Measurements from ENCODE around the gene EMP3.
"Not testable (repeated sequence)": the region's sequence is repeated elsewhere in the genome, so short reads cannot be mapped to it uniquely, and the experiment has no call there.

Gene EMP3

GRCh38 chr19:48325265-48325910 is at the start of gene EMP3:
Gene EMP3, plus strand, starts transcription at chr19:48325552. Its CDS starts 1,293 bp downstream, at chr19:48326845.
- peak; percentile 89 for DNase-seq (ENCODE audit: low spot score)

GRCh38 chr19:48279747-48280146 is 45.6 kb upstream of the EMP3 start:
- no peak for DNase-seq (ENCODE audit: low spot score)

GRCh38 chr19:48283908-48284307 is 41.4 kb upstream of the EMP3 start:
- no peak for DNase-seq (ENCODE audit: low spot score)

GRCh38 chr19:48284896-48285295 is 40.5 kb upstream of the EMP3 start:
- DNase-seq (ENCODE audit: low spot score) = no peak

- DNase-seq (ENCODE audit: low spot score) = no peak
Measured at GRCh38 chr19:48287748-48288147, 37.6 kb upstream of the EMP3 start.

- DNase-seq (ENCODE audit: low spot score) = no peak
Measured at GRCh38 chr19:48290401-48290770, 35.0 kb upstream of the EMP3 start.

- peak; percentile 48 for DNase-seq (ENCODE audit: low spot score)
Measured at GRCh38 chr19:48290771-48291488, 34.4 kb upstream of the EMP3 start.

- not testable (repeated sequence) for DNase-seq (ENCODE audit: low spot score)
Measured at GRCh38 chr19:48291489-48291815, 33.9 kb upstream of the EMP3 start.

- DNase-seq (ENCODE audit: low spot score) = no peak
Measured at GRCh38 chr19:48292798-48293197, 32.6 kb upstream of the EMP3 start.

GRCh38 chr19:48295458-48295857 is 29.9 kb upstream of the EMP3 start:
- DNase-seq (ENCODE audit: low spot score) = no peak

GRCh38 chr19:48296963-48297734 is 28.2 kb upstream of the EMP3 start:
- no peak for DNase-seq (ENCODE audit: low spot score)

- DNase-seq (ENCODE audit: low spot score) = no peak
Measured at GRCh38 chr19:48297975-48298374, 27.4 kb upstream of the EMP3 start.

- DNase-seq (ENCODE audit: low spot score) = no peak
Measured at GRCh38 chr19:48301886-48302599, 23.3 kb upstream of the EMP3 start.

GRCh38 chr19:48302600-48302959 is 22.8 kb upstream of the EMP3 start:
- DNase-seq (ENCODE audit: low spot score) = no peak

GRCh38 chr19:48303367-48303766 is 22.0 kb upstream of the EMP3 start:
- no peak for DNase-seq (ENCODE audit: low spot score)

GRCh38 chr19:48303866-48304265 is 21.5 kb upstream of the EMP3 start:
- DNase-seq (ENCODE audit: low spot score) = no peak

GRCh38 chr19:48308631-48309586 is 16.4 kb upstream of the EMP3 start:
- DNase-seq (ENCODE audit: low spot score) = no peak

GRCh38 chr19:48309731-48310130 is 15.6 kb upstream of the EMP3 start:
- not testable (repeated sequence) for DNase-seq (ENCODE audit: low spot score)

- DNase-seq (ENCODE audit: low spot score) = no peak
Measured at GRCh38 chr19:48310227-48310626, 15.1 kb upstream of the EMP3 start.

GRCh38 chr19:48311384-48311783 is 14.0 kb upstream of the EMP3 start:
- no peak for DNase-seq (ENCODE audit: low spot score)

- DNase-seq (ENCODE audit: low spot score) = no peak
Measured at GRCh38 chr19:48315712-48316111, 9.6 kb upstream of the EMP3 start.

GRCh38 chr19:48317708-48317960 is 7.7 kb upstream of the EMP3 start:
- not testable (repeated sequence) for DNase-seq (ENCODE audit: low spot score)

Measured in CD4-positive, alpha-beta T cell treated with Interleukin-15 for 4 hours (primary cell).